ENCODE measurements around the gene DCP1B. TPM values are rescaled to one million over a fixed set of nuclear protein-coding genes. Genes with fewer than 3 reads are reported as not detected.

DCP1B gene
- total and polyA plus RNA-seq, 7 experiments from 2014 or later = 8.1 to 30.5 (median 19.3) TPM

DNA sequence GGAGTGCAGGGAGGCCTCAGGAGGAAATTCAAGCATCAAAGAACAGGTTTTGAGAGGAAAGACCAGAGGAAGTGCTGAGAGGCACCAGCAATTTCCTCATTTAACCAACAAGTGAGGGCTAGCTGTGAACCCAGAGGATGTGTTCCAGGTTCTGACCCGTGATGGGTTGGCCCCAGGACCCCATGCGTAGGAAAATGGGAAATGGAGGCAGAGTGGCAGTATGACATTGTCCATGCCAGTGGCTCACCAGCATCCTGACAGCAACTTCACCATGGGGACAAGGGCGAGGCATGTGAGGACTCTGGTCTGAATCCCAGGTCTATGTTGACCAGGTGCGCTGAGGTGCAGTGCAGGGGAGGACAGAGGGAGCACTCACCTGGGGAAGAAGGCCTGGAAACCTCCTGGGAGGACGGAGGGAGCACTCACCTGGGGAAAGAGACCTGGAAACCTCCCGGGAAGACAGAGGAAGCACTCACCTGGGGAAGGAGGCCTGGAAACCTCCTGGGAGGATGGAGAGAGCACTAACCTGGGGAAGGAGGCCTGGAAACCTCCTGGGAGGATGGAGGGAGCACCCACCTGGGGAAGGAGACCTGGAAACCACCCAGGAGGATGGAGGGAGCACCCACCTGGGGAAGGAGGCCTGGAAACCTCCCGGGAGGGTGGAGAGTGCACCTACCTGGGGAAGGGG, 79.1 kb downstream of the DCP1B start:
- Histone ChIP-seq H3K36me3 (ENCODE audit: control insufficient read depth in 2 of 3, insufficient read depth in 3 of 3, low read length in 3 of 3) (no peaks in the 10 kb centered on the region), H3K27me3 (ENCODE audit: control insufficient read depth in 2 of 2, insufficient read depth in 2 of 2, low read length in 2 of 2) (no peaks in the 10 kb centered on the region), H3K27ac (ENCODE audit: low read depth, low read length) (no peak overlapping the region), H3K4me3 (ENCODE audit: low read length) (no peak overlapping the region), H3K9me3 (ENCODE audit: control insufficient read depth in 2 of 3, low read length in 3 of 3) (no peaks in the 10 kb centered on the region), H3K4me1 (ENCODE audit: control insufficient read depth in 2 of 2, insufficient read depth in 2 of 2, low read length in 2 of 2) (peaks cover 0 to 12% of the 10 kb centered on the region in 2 donors)
- Mint-ChIP-seq H3K4me3 (peak overlapping the region in 6 of 10 donors; percentile 9 to 53 (median 34)), H3K27ac (peak overlapping the region in 3 of 9 donors; percentile 43 to 84 (median 55)), H3K4me1 (peaks cover 9 to 36% (median 27%) of the 10 kb centered on the region in 7 donors), H3K9me3 (peaks cover 0 to 1% (median 0%) of the 10 kb centered on the region in 11 donors), H3K36me3 (no peaks in the 10 kb centered on the region), H3K27me3 (peaks cover 0 to 10% (median 4%) of the 10 kb centered on the region in 5 donors)
- intact Hi-C loops (cut with micrococcal nuclease) = no loop called here
- ATAC-seq (no peak), DNase-seq (peak in 2 of 9 donors; percentile 17 to 18)
- CTCF ChIA-PET = interaction anchor here (0.7 kb wide), 1 partner anchor 84 kb away, joined by 4 read pairs; no protein-coding TSS in a partner anchor
- POLR2A ChIA-PET = no interaction called here

DNA sequence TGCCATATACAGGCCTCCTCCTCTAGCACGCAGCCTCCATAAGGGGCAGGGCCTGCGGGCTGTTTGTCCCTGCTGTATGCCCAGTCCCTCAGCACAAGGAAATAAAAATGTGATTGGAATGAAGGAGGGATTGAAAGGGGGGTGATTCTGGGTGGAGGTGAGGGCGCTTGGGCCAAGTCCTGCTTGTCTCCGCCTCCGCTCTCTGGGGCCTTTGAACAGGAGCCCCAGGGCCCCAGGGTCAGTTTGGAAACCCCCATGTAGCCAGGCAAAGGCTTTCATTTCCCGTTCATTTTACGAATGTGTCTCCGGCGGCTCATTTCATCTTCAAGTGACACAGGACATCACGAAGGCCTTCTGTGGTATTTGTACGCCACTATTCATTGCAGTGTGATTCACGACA, 81.3 kb downstream of the DCP1B start:
- peak overlapping the region in 1 of 9 donors; percentile 23 for H3K27ac Mint-ChIP-seq
- peaks cover 0 to 1% (median 0%) of the 10 kb centered on the region in 11 donors for H3K9me3 Mint-ChIP-seq
- Histone ChIP-seq H3K4me1 (ENCODE audit: control insufficient read depth in 2 of 2, insufficient read depth in 2 of 2, low read length in 2 of 2) (peaks cover 0 to 12% of the 10 kb centered on the region in 2 donors), H3K36me3 (ENCODE audit: control insufficient read depth in 2 of 3, insufficient read depth in 3 of 3, low read length in 3 of 3) (no peaks in the 10 kb centered on the region), H3K4me3 (ENCODE audit: low read length) (no peak overlapping the region), H3K27me3 (ENCODE audit: control insufficient read depth in 2 of 2, insufficient read depth in 2 of 2, low read length in 2 of 2) (no peaks in the 10 kb centered on the region), H3K9me3 (ENCODE audit: control insufficient read depth in 2 of 3, low read length in 3 of 3) (no peaks in the 10 kb centered on the region), H3K27ac (ENCODE audit: low read depth, low read length) (no peak overlapping the region)
- POLR2A ChIA-PET = no interaction called here
- DNase-seq (no peak), ATAC-seq (no peak)
- intact Hi-C loops (cut with micrococcal nuclease) = no loop called here
- H3K27me3 Mint-ChIP-seq = peaks cover 0 to 14% (median 4%) of the 10 kb centered on the region in 5 donors
- H3K4me3 Mint-ChIP-seq = peak overlapping the region in 1 of 10 donors; percentile 36
- peaks cover 9 to 28% (median 23%) of the 10 kb centered on the region in 7 donors for H3K4me1 Mint-ChIP-seq
- CTCF ChIA-PET = interaction anchor here (0.7 kb wide), 1 partner anchor 354 kb away, joined by 3 read pairs; no protein-coding TSS in a partner anchor
- no peaks in the 10 kb centered on the region for H3K36me3 Mint-ChIP-seq

GRCh38 chr12:1922075-1922709, 82.1 kb downstream of the DCP1B start:
- Histone ChIP-seq H3K36me3 (ENCODE audit: control insufficient read depth in 2 of 3, insufficient read depth in 3 of 3, low read length in 3 of 3) (no peaks in the 10 kb centered on the region), H3K9me3 (ENCODE audit: control insufficient read depth in 2 of 3, low read length in 3 of 3) (no peaks in the 10 kb centered on the region), H3K27ac (ENCODE audit: low read depth, low read length) (no peak overlapping the region), H3K4me3 (ENCODE audit: low read length) (no peak overlapping the region), H3K27me3 (ENCODE audit: control insufficient read depth in 2 of 2, insufficient read depth in 2 of 2, low read length in 2 of 2) (no peaks in the 10 kb centered on the region), H3K4me1 (ENCODE audit: control insufficient read depth in 2 of 2, insufficient read depth in 2 of 2, low read length in 2 of 2) (peaks cover 0 to 12% of the 10 kb centered on the region in 2 donors)
- DNase-seq = peak in 1 of 9 donors; percentile 20
- Mint-ChIP-seq H3K36me3 (no peaks in the 10 kb centered on the region), H3K27me3 (peaks cover 0 to 20% (median 4%) of the 10 kb centered on the region in 5 donors), H3K9me3 (peaks cover 0 to 1% (median 0%) of the 10 kb centered on the region in 11 donors), H3K27ac (no peak overlapping the region), H3K4me3 (no peak overlapping the region), H3K4me1 (peaks cover 9 to 33% (median 28%) of the 10 kb centered on the region in 7 donors)
- ChIA-PET POLR2A (no interaction called here), CTCF (interaction anchor here (0.7 kb wide), 1 partner anchor 353 kb away, joined by 3 read pairs; no protein-coding TSS in a partner anchor)
- no peak for ATAC-seq
- intact Hi-C loops (cut with micrococcal nuclease) = no loop called here

DNA sequence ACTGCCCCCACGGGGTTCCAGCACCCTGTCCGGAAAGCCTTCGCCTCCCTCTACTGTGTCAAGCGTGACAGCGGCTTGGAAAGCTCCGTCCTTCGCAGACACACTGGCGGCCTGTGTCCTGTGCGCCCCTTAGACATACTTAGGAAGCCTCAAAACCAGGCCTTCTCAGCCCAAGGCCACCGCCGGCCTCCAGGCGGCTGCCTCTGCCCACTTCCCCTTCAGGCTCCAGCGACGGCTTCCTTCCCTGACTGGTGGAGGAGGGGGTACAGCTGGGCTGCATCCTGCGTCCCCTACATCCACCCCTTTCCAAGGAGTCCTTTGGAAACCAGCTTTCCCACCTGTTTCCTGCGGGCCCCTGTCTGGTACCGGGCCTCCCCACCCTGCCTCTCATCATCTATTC, 83.3 kb downstream of the DCP1B start:
- intact Hi-C loops (cut with micrococcal nuclease) = no loop called here
- Mint-ChIP-seq H3K4me3 (no peak overlapping the region), H3K4me1 (peaks cover 16 to 45% (median 36%) of the 10 kb centered on the region in 7 donors), H3K36me3 (peaks cover 0 to 4% (median 0%) of the 10 kb centered on the region in 5 donors), H3K27ac (peak overlapping the region in 1 of 9 donors; percentile 76), H3K9me3 (peaks cover 0 to 1% (median 0%) of the 10 kb centered on the region in 11 donors), H3K27me3 (peaks cover 0 to 27% (median 4%) of the 10 kb centered on the region in 5 donors)
- Histone ChIP-seq H3K27me3 (ENCODE audit: control insufficient read depth in 2 of 2, insufficient read depth in 2 of 2, low read length in 2 of 2) (no peaks in the 10 kb centered on the region), H3K36me3 (ENCODE audit: control insufficient read depth in 2 of 3, insufficient read depth in 3 of 3, low read length in 3 of 3) (no peaks in the 10 kb centered on the region), H3K4me1 (ENCODE audit: control insufficient read depth in 2 of 2, insufficient read depth in 2 of 2, low read length in 2 of 2) (peaks cover 5 to 23% of the 10 kb centered on the region in 2 donors), H3K27ac (ENCODE audit: low read depth, low read length) (no peak overlapping the region), H3K9me3 (ENCODE audit: control insufficient read depth in 2 of 3, low read length in 3 of 3) (no peaks in the 10 kb centered on the region), H3K4me3 (ENCODE audit: low read length) (no peak overlapping the region)
- ATAC-seq (peak; percentile 62), DNase-seq (no peak)
- ChIA-PET CTCF (interaction anchor here (1.4 kb wide), 1 partner anchor 19 kb away, joined by 4 read pairs; no protein-coding TSS in a partner anchor), POLR2A (no interaction called here)

DNA sequence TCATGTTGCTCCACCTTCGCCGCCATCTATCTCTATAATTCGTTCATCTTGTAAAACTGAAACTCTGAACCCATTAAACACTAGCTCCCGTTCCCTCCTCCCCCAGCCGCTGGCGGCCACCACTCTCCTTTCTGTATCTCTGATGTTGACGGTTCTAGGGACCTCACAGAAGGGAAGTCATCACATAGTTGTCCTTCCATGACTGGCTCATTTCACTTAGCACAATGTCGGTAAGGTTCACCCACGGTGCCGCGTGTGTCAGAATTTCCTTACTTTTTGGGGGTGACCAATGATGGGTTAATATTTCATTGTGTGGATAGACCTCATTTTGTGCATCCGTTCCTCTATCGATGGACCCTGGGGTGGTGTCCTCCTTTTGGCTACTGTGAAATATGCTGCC, 83.8 kb downstream of the DCP1B start:
- Histone ChIP-seq H3K9me3 (ENCODE audit: control insufficient read depth in 2 of 3, low read length in 3 of 3) (no peaks in the 10 kb centered on the region), H3K4me1 (ENCODE audit: control insufficient read depth in 2 of 2, insufficient read depth in 2 of 2, low read length in 2 of 2) (peaks cover 10 to 28% of the 10 kb centered on the region in 2 donors), H3K36me3 (ENCODE audit: control insufficient read depth in 2 of 3, insufficient read depth in 3 of 3, low read length in 3 of 3) (no peaks in the 10 kb centered on the region), H3K27ac (ENCODE audit: low read depth, low read length) (no peak overlapping the region), H3K4me3 (ENCODE audit: low read length) (no peak overlapping the region), H3K27me3 (ENCODE audit: control insufficient read depth in 2 of 2, insufficient read depth in 2 of 2, low read length in 2 of 2) (no peaks in the 10 kb centered on the region)
- ChIA-PET CTCF (interaction anchor here (0.7 to 1.4 kb wide), 2 partner anchors 17 to 19 kb away, joined by 3 to 4 read pairs; no protein-coding TSS in a partner anchor), POLR2A (no interaction called here)
- intact Hi-C loops (cut with micrococcal nuclease) = no loop called here
- Mint-ChIP-seq H3K4me1 (peaks cover 22 to 47% (median 41%) of the 10 kb centered on the region in 7 donors), H3K27ac (no peak overlapping the region), H3K36me3 (peaks cover 0 to 7% (median 0%) of the 10 kb centered on the region in 5 donors), H3K4me3 (no peak overlapping the region), H3K27me3 (peaks cover 0 to 29% (median 4%) of the 10 kb centered on the region in 5 donors), H3K9me3 (peaks cover 0 to 1% (median 0%) of the 10 kb centered on the region in 11 donors)
- DNase-seq (no peak), ATAC-seq (no peak)

DNA sequence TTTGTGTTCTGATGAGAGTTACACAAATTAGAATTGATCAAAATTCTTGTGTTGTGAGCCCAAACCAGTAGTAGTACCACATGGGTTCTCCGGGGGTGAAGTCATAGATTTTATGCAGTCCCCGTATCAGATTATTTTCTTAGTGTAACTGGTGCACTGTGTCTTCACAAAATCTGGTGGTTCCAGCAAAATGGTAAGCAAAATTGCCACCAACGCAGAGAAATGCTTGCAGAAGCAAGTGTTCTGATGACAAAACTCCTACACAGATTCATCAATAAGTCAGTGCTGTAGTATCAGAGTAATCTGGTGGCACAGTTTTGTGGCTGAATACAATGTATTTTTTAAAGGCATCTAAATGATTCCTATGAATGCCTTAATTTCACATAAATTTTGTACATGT, 84.5 kb downstream of the DCP1B start:
- CTCF ChIA-PET = interaction anchor here (0.7 to 1.4 kb wide), 2 partner anchors 18 to 20 kb away, joined by 3 to 4 read pairs; no protein-coding TSS in a partner anchor
- Histone ChIP-seq H3K4me3 (ENCODE audit: low read length) (no peak overlapping the region), H3K27ac (ENCODE audit: low read depth, low read length) (no peak overlapping the region), H3K27me3 (ENCODE audit: control insufficient read depth in 2 of 2, insufficient read depth in 2 of 2, low read length in 2 of 2) (no peaks in the 10 kb centered on the region), H3K36me3 (ENCODE audit: control insufficient read depth in 2 of 3, insufficient read depth in 3 of 3, low read length in 3 of 3) (no peaks in the 10 kb centered on the region), H3K9me3 (ENCODE audit: control insufficient read depth in 2 of 3, low read length in 3 of 3) (no peaks in the 10 kb centered on the region), H3K4me1 (ENCODE audit: control insufficient read depth in 2 of 2, insufficient read depth in 2 of 2, low read length in 2 of 2) (peaks cover 11 to 29% of the 10 kb centered on the region in 2 donors)
- POLR2A ChIA-PET = no interaction called here
- Mint-ChIP-seq H3K4me3 (no peak overlapping the region), H3K4me1 (peaks cover 22 to 48% (median 42%) of the 10 kb centered on the region in 7 donors), H3K9me3 (peaks cover 0 to 1% (median 0%) of the 10 kb centered on the region in 11 donors), H3K27me3 (peaks cover 0 to 29% (median 4%) of the 10 kb centered on the region in 5 donors), H3K27ac (no peak overlapping the region), H3K36me3 (peaks cover 0 to 7% (median 0%) of the 10 kb centered on the region in 5 donors)
- DNase-seq (no peak), ATAC-seq (no peak)
- intact Hi-C loops (cut with micrococcal nuclease) = no loop called here
